Measurements from ENCODE around the gene TFEB. TPM values are rescaled to one million over a fixed set of nuclear protein-coding genes. Genes with fewer than 3 reads are reported as not detected.

TFEB gene
- total and polyA plus RNA-seq, 8 donors = 7.6 to 37.0 (median 9.8) TPM

GRCh38 chr6:41683523-41684310 is 51.7 kb downstream of the TFEB start:
- Histone ChIP-seq H3K4me1 (peaks cover 11 to 25% of the 10 kb centered on the region in 2 donors), H3K9me3 (no peaks in the 10 kb centered on the region), H3K4me3 (peak overlapping the region; percentile 27 to 36), H3K36me3 (peaks cover 0 to 49% of the 10 kb centered on the region in 2 donors), H3K27me3 (peaks cover 0 to 3% of the 10 kb centered on the region in 2 donors), H3K27ac (no peak overlapping the region)
- intact Hi-C loops (cut with DNase I) = loop anchor here (2.0 to 5.0 kb wide), 3 partner anchors 81 to 316 kb away; no protein-coding TSS in a partner anchor
- peak; percentile 87 to 92 for TF ChIP-seq CTCF (IDR thresholded peaks at IDR 0.05)
- peak; percentile 78 to 96 (median 85) for DNase-seq
- ATAC-seq = peak; percentile 84

- DNase-seq (no peak), ATAC-seq (peak; percentile 30)
- no peak for TF ChIP-seq CTCF (IDR thresholded peaks at IDR 0.05)
- Histone ChIP-seq H3K27ac (no peak overlapping the region), H3K27me3 (peaks cover 0 to 3% of the 10 kb centered on the region in 2 donors), H3K4me1 (peaks cover 11 to 25% of the 10 kb centered on the region in 2 donors), H3K9me3 (no peaks in the 10 kb centered on the region), H3K36me3 (peaks cover 0 to 44% of the 10 kb centered on the region in 2 donors), H3K4me3 (peak overlapping the region; percentile 27 to 36)
- intact Hi-C loops (cut with DNase I) = loop anchor here (2.0 to 5.0 kb wide), 3 partner anchors 80 to 316 kb away; no protein-coding TSS in a partner anchor
Measured at GRCh38 chr6:41683273-41683522, 52.2 kb downstream of the TFEB start.

- Histone ChIP-seq H3K9me3 (no peaks in the 10 kb centered on the region), H3K27me3 (peaks cover 0 to 3% of the 10 kb centered on the region in 2 donors), H3K4me3 (peak overlapping the region; percentile 27 to 36), H3K4me1 (peaks cover 11 to 25% of the 10 kb centered on the region in 2 donors), H3K36me3 (peaks cover 0 to 39% of the 10 kb centered on the region in 2 donors), H3K27ac (no peak overlapping the region)
- intact Hi-C loops (cut with DNase I) = loop anchor here (2.0 to 5.0 kb wide), 3 partner anchors 80 to 315 kb away; no protein-coding TSS in a partner anchor
- ATAC-seq = peak; percentile 5
- no peak for TF ChIP-seq CTCF (IDR thresholded peaks at IDR 0.05)
- peak in 1 of 4 donors; percentile 31 for DNase-seq
Measured at GRCh38 chr6:41682497-41683272, 52.7 kb downstream of the TFEB start.

GRCh38 chr6:41682056-41682477 is 53.3 kb downstream of the TFEB start:
- peak; percentile 83 to 93 (median 89) for DNase-seq
- TF ChIP-seq CTCF (IDR thresholded peaks at IDR 0.05) = peak; percentile 80 to 81
- H3K36me3 ChIP-seq = peaks cover 0 to 33% of the 10 kb centered on the region in 2 donors
- no peak overlapping the region for H3K4me3 ChIP-seq
- peak; percentile 95 for ATAC-seq
- H3K9me3 ChIP-seq = no peaks in the 10 kb centered on the region
- peaks cover 0 to 3% of the 10 kb centered on the region in 2 donors for H3K27me3 ChIP-seq
- H3K27ac ChIP-seq = no peak overlapping the region
- peaks cover 11 to 25% of the 10 kb centered on the region in 2 donors for H3K4me1 ChIP-seq
- intact Hi-C loops (cut with DNase I) = loop anchor here (2.0 to 5.0 kb wide), 3 partner anchors 79 to 315 kb away; no protein-coding TSS in a partner anchor

All from left lung (tissue), 10 donors.